ENCODE data around the gene BSN. TPM values are rescaled to one million over a fixed set of nuclear protein-coding genes. Genes with fewer than 3 reads are reported as not detected.

BSN gene
- polyA plus RNA-seq, 1 donor, result 1.2 TPM

GRCh38 chr3:49713336-49714105 lies 159.2 kb downstream of the BSN start:
- no peak for DNase-seq (ENCODE audit: low read depth)

- no peak for DNase-seq (ENCODE audit: low read depth)
Measured at GRCh38 chr3:49714728-49715550, 160.7 kb downstream of the BSN start.

GRCh38 chr3:49715611-49716121 lies 161.4 kb downstream of the BSN start:
- no peak for DNase-seq (ENCODE audit: low read depth)

- no peak for DNase-seq (ENCODE audit: low read depth)
Measured at GRCh38 chr3:49716169-49716568, 161.9 kb downstream of the BSN start.

GRCh38 chr3:49716691-49717210 lies 162.5 kb downstream of the BSN start:
- DNase-seq (ENCODE audit: low read depth), result no peak

GRCh38 chr3:49717211-49717958 lies 163.1 kb downstream of the BSN start:
- DNase-seq (ENCODE audit: low read depth), result no peak

- DNase-seq (ENCODE audit: low read depth), result no peak
Measured at GRCh38 chr3:49717959-49718857, 163.9 kb downstream of the BSN start.

GRCh38 chr3:49718858-49719213 lies 164.6 kb downstream of the BSN start:
- DNase-seq (ENCODE audit: low read depth), result no peak

GRCh38 chr3:49719214-49719884 lies 165.1 kb downstream of the BSN start, which contains the start of gene AMIGO3:
Gene AMIGO3, minus strand, starts transcription at chr3:49719684. Its CDS starts 219 bp downstream, at chr3:49719465.
- peak; percentile 57 for DNase-seq (ENCODE audit: low read depth)

Other genes starting within 250 kb of the BSN start
- gene USP4, start 214.4 kb upstream of the BSN start, polyA plus RNA-seq (ENCODE audit: insufficient read length), result 51.2 TPM
- 126 TPM for gene GPX1, start 196.1 kb upstream of the BSN start, polyA plus RNA-seq (ENCODE audit: insufficient read length)
- gene RHOA, start 142.5 kb upstream of the BSN start, polyA plus RNA-seq (ENCODE audit: insufficient read length), result 402 TPM
- gene TCTA, start 142.1 kb upstream of the BSN start, polyA plus RNA-seq (ENCODE audit: insufficient read length), result 15.8 TPM
- 14.4 TPM for gene AMT, start 132.0 kb upstream of the BSN start, polyA plus RNA-seq (ENCODE audit: insufficient read length)
- gene NICN1, start 125.2 kb upstream of the BSN start, polyA plus RNA-seq (ENCODE audit: insufficient read length), result 17.2 TPM
- 218 TPM for gene DAG1, start 84.2 kb upstream of the BSN start, polyA plus RNA-seq (ENCODE audit: insufficient read length)
- gene APEH, start 119.9 kb downstream of the BSN start, polyA plus RNA-seq (ENCODE audit: insufficient read length), result 56.2 TPM
- gene MST1, start 135.0 kb downstream of the BSN start, polyA plus RNA-seq (ENCODE audit: insufficient read length), result 8.6 TPM
- gene RNF123, start 135.1 kb downstream of the BSN start, polyA plus RNA-seq (ENCODE audit: insufficient read length), result 42.5 TPM
- 2.7 TPM for gene AMIGO3, start 165.2 kb downstream of the BSN start, polyA plus RNA-seq (ENCODE audit: insufficient read length)
- 10.8 TPM for gene GMPPB, start 169.5 kb downstream of the BSN start, polyA plus RNA-seq (ENCODE audit: insufficient read length)
- 22.6 TPM for gene IP6K1, start 232.1 kb downstream of the BSN start, polyA plus RNA-seq (ENCODE audit: insufficient read length)
- 0.25 TPM for gene CDHR4, start 245.4 kb downstream of the BSN start, polyA plus RNA-seq (ENCODE audit: insufficient read length)
- gene INKA1, start 248.8 kb downstream of the BSN start, polyA plus RNA-seq (ENCODE audit: insufficient read length), result 6.8 TPM